ENCODE results near the gene OR9A2. TPM values are rescaled to one million over a fixed set of nuclear protein-coding genes. Genes with fewer than 3 reads are reported as not detected.
A peak's percentile ranks its signal among the peaks of the same experiment; 100 is the strongest.

OR9A2 gene
- total and polyA plus RNA-seq, 4 donors = 0.08 TPM; not detected in 3

- TF ChIP-seq HNF4G (IDR thresholded peaks at IDR 0.05) (no peak), ZBTB33 (IDR thresholded peaks at IDR 0.05) (no peak), MAX (IDR thresholded peaks at IDR 0.05) (no peak), EGR1 (IDR thresholded peaks at IDR 0.05; ENCODE audit: low read depth in 2 of 2) (no peak), JUND (IDR thresholded peaks at IDR 0.05) (no peak), NR2F2 (IDR thresholded peaks at IDR 0.05) (no peak), TAF1 (conservative IDR thresholded peaks at IDR 0.05) (no peak), HNF4A (conservative IDR thresholded peaks at IDR 0.05) (no peak)
Observed at GRCh38 chr7:143002898-143003297, 24.0 kb downstream of the OR9A2 start (continued).

- H3K27me3 ChIP-seq (ENCODE audit: control insufficient read depth in 4 of 4, insufficient read depth in 4 of 4, low read length in 3 of 4) = no peaks in the 10 kb centered on the region
- H3K4me1 ChIP-seq (ENCODE audit: control insufficient read depth in 4 of 4, insufficient read depth in 4 of 4, low read length in 3 of 4) = peaks cover 2 to 7% (median 3%) of the 10 kb centered on the region in 4 donors
- no peak overlapping the region for H3K9ac ChIP-seq (ENCODE audit: low read depth in 1 of 2, low read length in 2 of 2)
- H3K9me3 ChIP-seq (ENCODE audit: control insufficient read depth in 4 of 4, low read length in 3 of 4) = peaks cover 0 to 5% (median 0%) of the 10 kb centered on the region in 4 donors
- H3K27ac ChIP-seq (ENCODE audit: low read depth in 1 of 2, low read length in 2 of 2) = no peak overlapping the region
- no peak for TF ChIP-seq MAX (IDR thresholded peaks at IDR 0.05)
- TF ChIP-seq ZBTB33 (IDR thresholded peaks at IDR 0.05) = no peak
- peak; percentile 46 to 47 for TF ChIP-seq RAD21 (IDR thresholded peaks at IDR 0.05)
- no peak for TF ChIP-seq EGR1 (IDR thresholded peaks at IDR 0.05; ENCODE audit: low read depth in 2 of 2)
- no peaks in the 10 kb centered on the region for H3K36me3 ChIP-seq (ENCODE audit: control insufficient read depth in 4 of 4, insufficient read depth in 3 of 4, low read depth in 1 of 4, low read length in 3 of 4)
- DNase-seq (ENCODE audit: low spot score) = no peak
- H3K4me3 ChIP-seq (ENCODE audit: low read depth in 1 of 3, low read length in 3 of 3) = no peak overlapping the region
- WGBS = 55% methylated on average over 3 of the region's 3 CpGs
Observed at GRCh38 chr7:143002106-143002505, 24.8 kb downstream of the OR9A2 start.

- Histone ChIP-seq H3K4me3 (ENCODE audit: low read depth in 1 of 3, low read length in 3 of 3) (no peak overlapping the region), H3K27me3 (ENCODE audit: control insufficient read depth in 4 of 4, insufficient read depth in 4 of 4, low read length in 3 of 4) (no peaks in the 10 kb centered on the region), H3K27ac (ENCODE audit: low read depth in 1 of 2, low read length in 2 of 2) (no peak overlapping the region), H3K4me1 (ENCODE audit: control insufficient read depth in 4 of 4, insufficient read depth in 4 of 4, low read length in 3 of 4) (peaks cover 2 to 7% (median 3%) of the 10 kb centered on the region in 4 donors), H3K9me3 (ENCODE audit: control insufficient read depth in 4 of 4, low read length in 3 of 4) (peaks cover 0 to 5% (median 0%) of the 10 kb centered on the region in 4 donors), H3K36me3 (ENCODE audit: control insufficient read depth in 4 of 4, insufficient read depth in 3 of 4, low read depth in 1 of 4, low read length in 3 of 4) (no peaks in the 10 kb centered on the region), H3K9ac (ENCODE audit: low read depth in 1 of 2, low read length in 2 of 2) (no peak overlapping the region)
- TF ChIP-seq SP1 (IDR thresholded peaks at IDR 0.05) (no peak), HNF4G (IDR thresholded peaks at IDR 0.05) (no peak), FOXA2 (IDR thresholded peaks at IDR 0.05) (no peak), RAD21 (IDR thresholded peaks at IDR 0.05) (no peak), GABPA (IDR thresholded peaks at IDR 0.05 in 1 of 2, conservative IDR thresholded peaks at IDR 0.05 in 1 of 2) (no peak), ZBTB33 (IDR thresholded peaks at IDR 0.05) (no peak), TAF1 (conservative IDR thresholded peaks at IDR 0.05) (no peak), YY1 (IDR thresholded peaks at IDR 0.05) (no peak), HNF4A (conservative IDR thresholded peaks at IDR 0.05) (no peak), FOXA1 (IDR thresholded peaks at IDR 0.05) (no peak), EGR1 (IDR thresholded peaks at IDR 0.05; ENCODE audit: low read depth in 2 of 2) (no peak), REST (IDR thresholded peaks at IDR 0.05) (no peak), NR2F2 (IDR thresholded peaks at IDR 0.05) (no peak), ATF3 (IDR thresholded peaks at IDR 0.05) (no peak)
- 92% methylated on average over 2 of the region's 2 CpGs for WGBS
- no peak for DNase-seq (ENCODE audit: low spot score)
Observed at GRCh38 chr7:143000648-143001047, 26.3 kb downstream of the OR9A2 start.

Measured in liver (tissue), 9 donors.